Measurements from ENCODE around the gene CAPN2. TPM values are rescaled to one million over a fixed set of nuclear protein-coding genes. Genes with fewer than 3 reads are reported as not detected.

The CAPN2 gene
- polyA plus RNA-seq, 1 experiment: 433 TPM

DNA sequence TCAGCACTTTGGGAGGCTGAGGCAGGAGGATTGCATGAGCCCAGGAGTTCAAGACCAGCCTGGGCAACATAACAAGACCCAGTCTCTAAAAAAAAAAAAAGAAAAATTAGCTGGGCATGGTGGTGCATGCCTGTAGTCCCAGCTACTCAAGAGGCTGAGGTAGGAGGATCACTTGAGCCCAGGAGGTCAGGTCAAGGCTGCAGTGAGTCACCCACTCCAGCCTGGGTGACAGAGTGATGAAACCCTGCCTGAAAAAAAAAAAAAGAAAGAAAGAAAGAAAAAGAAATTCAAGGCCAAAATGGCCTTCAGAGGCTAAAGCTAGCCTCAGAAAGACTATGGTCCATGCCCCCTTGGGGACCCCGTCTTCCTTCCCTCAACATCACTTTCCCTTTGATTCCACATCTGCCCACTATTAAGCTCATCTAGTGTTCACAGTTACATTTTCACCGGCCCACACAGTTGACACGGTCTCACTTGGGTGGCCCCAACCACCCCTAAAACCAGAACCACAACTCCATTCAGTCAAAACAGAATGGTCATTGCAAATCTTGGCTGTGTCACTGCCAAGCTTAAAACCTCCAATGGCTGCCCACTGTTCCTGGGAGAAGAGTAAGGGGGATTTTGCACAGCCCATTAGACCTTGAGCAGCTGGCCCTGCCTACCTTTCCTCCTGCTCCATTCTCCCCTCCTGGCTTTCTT lies 44.7 kb upstream of the CAPN2 start:
- Histone ChIP-seq H3K27me3 (ENCODE audit: control insufficient read depth, insufficient read depth, low read length) (peaks cover 8% of the 10 kb centered on the region), H3K4me3 (ENCODE audit: low read depth, low read length) (no peak overlapping the region), H3K9me3 (ENCODE audit: control insufficient read depth, insufficient read depth, low read length) (no peaks in the 10 kb centered on the region), H3K27ac (ENCODE audit: low read depth, low read length) (no peak overlapping the region)
- no peak for TF ChIP-seq CTCF (IDR thresholded peaks at IDR 0.05; ENCODE audit: low read depth, low read length)
- DNase-seq (ENCODE audit: low read depth, low spot score): no peak
- CTCF ChIA-PET: interaction anchor here (0.7 kb wide), 1 partner anchor 135 kb away, joined by 4 read pairs; no protein-coding TSS in a partner anchor
- POLR2A ChIA-PET: no interaction called here

GRCh38 chr1:223669003-223669795 lies 43.1 kb upstream of the CAPN2 start:
- Histone ChIP-seq H3K27me3 (ENCODE audit: control insufficient read depth, insufficient read depth, low read length) (peaks cover 3% of the 10 kb centered on the region), H3K9me3 (ENCODE audit: control insufficient read depth, insufficient read depth, low read length) (peaks cover 3% of the 10 kb centered on the region), H3K4me3 (ENCODE audit: low read depth, low read length) (no peak overlapping the region), H3K27ac (ENCODE audit: low read depth, low read length) (no peak overlapping the region)
- CTCF ChIA-PET: no interaction called here
- TF ChIP-seq CTCF (IDR thresholded peaks at IDR 0.05; ENCODE audit: low read depth, low read length): no peak
- POLR2A ChIA-PET: no interaction called here
- no peak for DNase-seq (ENCODE audit: low read depth, low spot score)

GRCh38 chr1:223670458-223671159 lies 41.7 kb upstream of the CAPN2 start:
- TF ChIP-seq CTCF (IDR thresholded peaks at IDR 0.05; ENCODE audit: low read depth, low read length): peak; percentile 46
- POLR2A ChIA-PET: no interaction called here
- DNase-seq (ENCODE audit: low read depth, low spot score): no peak
- Histone ChIP-seq H3K4me3 (ENCODE audit: low read depth, low read length) (no peak overlapping the region), H3K27ac (ENCODE audit: low read depth, low read length) (no peak overlapping the region), H3K27me3 (ENCODE audit: control insufficient read depth, insufficient read depth, low read length) (peaks cover 2% of the 10 kb centered on the region), H3K9me3 (ENCODE audit: control insufficient read depth, insufficient read depth, low read length) (peaks cover 6% of the 10 kb centered on the region)
- CTCF ChIA-PET: interaction anchor here (0.7 to 1.0 kb wide), 4 partner anchors 535 to 583 kb away, joined by 3 to 5 read pairs (median 4); no protein-coding TSS in a partner anchor

GRCh38 chr1:223674119-223674890 lies 38.0 kb upstream of the CAPN2 start:
- H3K9me3 ChIP-seq (ENCODE audit: control insufficient read depth, insufficient read depth, low read length): peaks cover 6% of the 10 kb centered on the region
- DNase-seq (ENCODE audit: low read depth, low spot score): no peak
- H3K27ac ChIP-seq (ENCODE audit: low read depth, low read length): no peak overlapping the region
- POLR2A ChIA-PET: no interaction called here
- peaks cover 6% of the 10 kb centered on the region for H3K27me3 ChIP-seq (ENCODE audit: control insufficient read depth, insufficient read depth, low read length)
- CTCF ChIA-PET: interaction anchor here (1.2 to 1.3 kb wide), 2 partner anchors 10 to 551 kb away, joined by 3 to 4 read pairs; no protein-coding TSS in a partner anchor
- H3K4me3 ChIP-seq (ENCODE audit: low read depth, low read length): no peak overlapping the region
- no peak for TF ChIP-seq CTCF (IDR thresholded peaks at IDR 0.05; ENCODE audit: low read depth, low read length)
